HEK293T (cell line): Measurements from ENCODE around the gene LIG3.

Experiments
- ARNT ChIP-seq: fragments of 450-650 bp; IDR thresholded peaks from 2 replicates; pipeline ENCODE4 v1.6.1; 2017; ENCODE audit warnings: mild to moderate bottlenecking
- BHLHE40 ChIP-seq: fragments of 450-650 bp; IDR thresholded peaks from 2 replicates; pipeline ENCODE4 v1.6.1; 2016; ENCODE audit warnings: mild to moderate bottlenecking, moderate library complexity, borderline replicate concordance
- ELF4 ChIP-seq: fragments of 450-650 bp; IDR thresholded peaks from 2 replicates; pipeline ENCODE4 v1.6.1; 2017; ENCODE audit warnings: antibody characterized with exemption
- FOXK2 ChIP-seq: fragments of 450-650 bp; IDR thresholded peaks from 2 replicates; pipeline ENCODE4 v1.6.1; 2016; ENCODE audit warnings: mild to moderate bottlenecking
- FOXM1 ChIP-seq: fragments of 450-650 bp; IDR thresholded peaks from 2 replicates; pipeline ENCODE4 v1.6.1; 2017; ENCODE audit warnings: mild to moderate bottlenecking, borderline replicate concordance
- L3MBTL2 ChIP-seq: fragments of 450-650 bp; conservative IDR thresholded peaks from 2 replicates; pipeline ENCODE4 v1.6.1; 2016; ENCODE audit warnings: mild to moderate bottlenecking
- LEF1 ChIP-seq: fragments of 450-650 bp; IDR thresholded peaks from 2 replicates; pipeline ENCODE4 v1.6.1; 2017; ENCODE audit warnings: mild to moderate bottlenecking, borderline replicate concordance
- NFRKB ChIP-seq: fragments of 450-650 bp; IDR thresholded peaks from 2 replicates; pipeline ENCODE4 v1.6.1; 2016; ENCODE audit warnings: mild to moderate bottlenecking, moderate library complexity
- PKNOX1 ChIP-seq: fragments of 450-650 bp; IDR thresholded peaks from 2 replicates; pipeline ENCODE4 v1.6.1; 2016
- SP1 ChIP-seq: fragments of 450-650 bp; IDR thresholded peaks from 2 replicates; pipeline ENCODE4 v1.6.1; 2017
- SUZ12 ChIP-seq: fragments of 450-650 bp; IDR thresholded peaks from 2 replicates; pipeline ENCODE4 v1.6.1; 2016; ENCODE audit warnings: mild to moderate bottlenecking
- TARDBP ChIP-seq: fragments of 450-650 bp; IDR thresholded peaks from 2 replicates; pipeline ENCODE4 v1.6.1; 2016
- ZNF384 ChIP-seq: fragments of 450-650 bp; IDR thresholded peaks from 2 replicates; pipeline ENCODE4 v1.6.1; 2016

- no peak for TF ChIP-seq ELF4
- no peak for TF ChIP-seq ARNT
- no peak for TF ChIP-seq ZNF384
- TF ChIP-seq FOXK2: no peak
- no peak for TF ChIP-seq LEF1
- TF ChIP-seq NFRKB: no peak
- no peak for TF ChIP-seq PKNOX1
- TF ChIP-seq FOXM1: no peak
- no peak for TF ChIP-seq L3MBTL2
- no peak for TF ChIP-seq SUZ12
- TF ChIP-seq BHLHE40: no peak
- no peak for TF ChIP-seq SP1
- TF ChIP-seq TARDBP: no peak
Observed at GRCh38 chr17:35003778-35004177, 23.5 kb downstream of the LIG3 start.
